ENCODE data around the gene SGIP1.
"Not testable (repeated sequence)": the region's sequence is repeated elsewhere in the genome, so short reads cannot be mapped to it uniquely, and the experiment has no call there.

The SGIP1 gene

DNA sequence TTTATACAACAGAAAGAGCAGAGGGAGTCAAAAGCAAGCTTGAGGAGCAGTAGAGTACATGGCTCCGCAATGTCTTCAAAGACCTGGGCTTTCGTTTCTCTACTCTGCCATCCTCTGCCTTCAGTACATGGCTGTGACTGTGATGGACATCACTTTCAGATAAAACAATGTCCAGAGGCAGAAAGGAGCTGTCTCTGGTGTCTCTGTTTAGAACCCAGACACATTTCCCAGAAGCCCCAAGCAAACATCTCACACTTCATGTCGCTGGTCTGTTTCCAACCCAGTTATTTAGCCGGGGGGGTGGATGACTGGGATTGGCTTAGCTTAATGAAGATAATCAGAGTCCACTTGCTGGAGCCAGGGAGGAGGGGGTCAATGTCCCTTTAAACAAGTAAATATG, 25.6 kb downstream of the SGIP1 start:
- no peak for DNase-seq

DNA sequence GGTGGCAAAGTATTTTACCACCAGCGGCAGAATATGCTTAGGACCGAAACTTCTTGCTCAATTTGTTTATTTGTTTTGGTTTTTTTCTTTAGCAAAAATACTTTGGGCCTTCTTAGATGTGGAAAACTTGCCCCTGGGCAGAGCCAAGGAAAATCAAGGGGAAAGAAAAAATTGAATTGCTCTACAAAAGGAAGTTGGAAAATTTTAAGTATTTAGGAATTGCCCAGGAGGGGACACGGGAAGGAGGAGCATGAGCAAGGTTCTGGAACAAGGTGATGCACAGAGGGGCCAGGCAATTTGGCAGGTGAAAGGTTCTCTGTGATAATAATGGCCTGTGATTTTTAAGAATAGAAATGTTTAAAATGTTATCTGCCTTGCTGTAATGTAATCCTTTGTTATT, 28.6 kb downstream of the SGIP1 start:
- no peak for DNase-seq

DNA sequence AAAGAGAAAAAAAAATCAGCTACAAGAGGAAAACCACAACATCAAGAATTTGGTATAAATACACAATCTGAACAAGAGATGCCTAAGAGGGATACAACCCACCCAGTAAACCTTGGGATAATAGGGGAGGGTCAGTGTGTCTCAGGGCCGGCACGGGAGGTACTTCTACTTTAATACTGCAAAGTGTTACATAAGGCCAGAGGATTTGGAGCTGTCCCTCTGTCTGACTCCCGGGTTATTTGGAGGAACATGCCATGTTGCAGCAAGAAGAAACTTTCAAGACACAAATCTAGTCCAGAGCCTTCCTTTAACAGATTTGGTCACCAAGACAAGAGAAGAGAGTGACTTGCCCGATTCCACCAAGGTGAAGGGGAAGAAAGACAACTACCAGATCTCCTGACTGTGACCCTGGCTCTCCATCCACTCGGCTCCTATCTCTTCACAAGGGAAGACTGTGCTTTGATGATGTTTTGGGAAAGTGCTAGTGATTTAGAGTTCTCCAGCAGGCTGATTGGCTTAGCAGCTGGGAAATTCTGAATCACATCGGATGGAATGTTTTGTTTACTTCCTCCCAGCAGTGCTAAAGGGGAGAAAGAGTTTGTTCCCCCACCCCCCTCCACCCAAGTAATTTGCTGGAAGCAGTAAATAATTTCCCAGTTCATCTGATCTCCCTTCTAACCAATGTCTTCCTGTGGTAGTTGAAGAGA, 29.3 kb downstream of the SGIP1 start:
- no peak for DNase-seq

DNA sequence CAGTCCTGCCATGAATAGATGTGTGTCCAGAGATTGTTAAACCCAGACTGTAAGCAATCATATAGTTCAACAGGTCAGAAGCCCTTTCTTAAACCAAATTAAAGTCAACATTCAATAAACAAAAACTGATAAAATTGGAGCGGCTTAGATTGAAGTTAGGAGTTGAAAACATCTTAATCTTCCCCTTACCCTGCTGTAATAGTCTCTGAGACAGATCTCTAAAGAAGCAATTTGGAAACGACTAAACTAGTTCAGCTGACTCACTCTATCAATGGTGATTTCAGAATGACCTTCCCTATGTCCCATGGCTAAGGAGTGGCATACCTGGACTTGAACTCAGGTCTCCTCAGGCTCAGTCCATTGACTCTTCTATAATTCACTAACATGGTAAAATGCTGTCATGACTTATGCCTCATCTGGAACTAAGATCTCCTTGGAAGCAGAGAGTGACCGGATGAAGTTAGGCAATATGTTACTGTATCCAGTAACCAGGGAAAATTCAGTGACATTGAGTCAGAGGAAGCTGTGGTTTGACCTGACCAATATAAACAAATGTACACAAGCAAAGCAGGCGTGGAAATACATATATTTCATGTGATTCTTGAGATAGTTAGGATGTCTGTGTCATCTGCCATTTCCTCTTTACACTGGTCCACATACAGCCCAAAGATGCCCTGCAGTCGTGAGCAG, 30.1 kb downstream of the SGIP1 start:
- no peak for DNase-seq

DNA sequence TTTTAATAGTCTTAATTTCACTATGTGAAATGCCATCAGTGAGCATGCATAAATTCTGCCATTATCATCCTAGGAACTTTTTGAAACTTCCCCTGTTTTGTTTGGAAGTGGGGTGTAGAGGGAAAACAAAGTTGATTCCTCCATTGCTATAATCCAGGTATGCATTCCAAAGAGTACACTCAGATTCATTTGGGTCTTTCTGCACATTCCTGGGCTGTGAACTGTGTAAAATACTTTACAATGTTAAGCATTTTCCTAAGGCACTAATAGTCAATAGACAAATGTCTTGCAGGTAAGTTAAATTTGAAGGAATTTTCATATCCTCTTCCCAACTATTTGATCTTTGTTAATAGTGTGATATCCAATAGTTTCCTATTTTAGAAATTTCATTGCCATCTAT, 36.2 kb downstream of the SGIP1 start:
- DNase-seq: no peak

DNA sequence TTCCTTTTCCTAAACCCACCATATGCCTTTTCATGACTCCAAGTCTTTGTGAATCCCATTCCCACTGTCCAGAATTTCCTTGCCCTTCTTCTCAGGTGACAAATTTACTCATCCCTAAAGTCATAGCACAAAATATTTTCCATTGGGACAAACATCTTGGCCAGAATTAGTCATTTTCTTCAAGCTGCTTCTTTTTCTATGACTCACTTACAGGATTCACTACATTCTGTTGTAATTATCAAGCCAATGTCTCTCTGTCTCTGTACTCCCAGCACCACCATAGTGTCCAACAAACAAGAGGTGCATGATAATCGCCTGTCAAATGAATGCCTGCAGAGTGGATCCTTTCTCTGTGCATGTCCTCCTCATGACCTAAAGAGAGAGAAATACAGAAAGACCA, 37.8 kb downstream of the SGIP1 start:
- DNase-seq: no peak

DNA sequence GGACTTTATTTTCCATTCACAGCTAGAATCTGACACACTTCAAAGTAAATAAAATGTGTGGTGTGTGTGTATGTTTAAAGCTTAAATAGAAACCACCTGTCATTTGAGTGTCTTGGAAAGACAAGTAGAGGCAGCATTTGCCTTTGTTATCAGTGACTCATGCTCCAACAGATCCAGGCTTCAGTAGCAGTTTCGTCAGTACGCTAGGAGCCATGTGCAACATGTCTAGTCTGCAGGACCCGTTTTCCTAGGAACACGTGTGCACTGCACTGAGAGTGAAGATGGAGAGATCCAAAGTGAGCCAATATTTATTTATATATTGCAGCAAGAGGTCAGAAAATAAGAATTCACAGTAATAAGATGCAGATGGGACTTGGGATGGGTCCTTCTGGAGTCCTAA, 41.8 kb downstream of the SGIP1 start:
- no peak for DNase-seq

DNA sequence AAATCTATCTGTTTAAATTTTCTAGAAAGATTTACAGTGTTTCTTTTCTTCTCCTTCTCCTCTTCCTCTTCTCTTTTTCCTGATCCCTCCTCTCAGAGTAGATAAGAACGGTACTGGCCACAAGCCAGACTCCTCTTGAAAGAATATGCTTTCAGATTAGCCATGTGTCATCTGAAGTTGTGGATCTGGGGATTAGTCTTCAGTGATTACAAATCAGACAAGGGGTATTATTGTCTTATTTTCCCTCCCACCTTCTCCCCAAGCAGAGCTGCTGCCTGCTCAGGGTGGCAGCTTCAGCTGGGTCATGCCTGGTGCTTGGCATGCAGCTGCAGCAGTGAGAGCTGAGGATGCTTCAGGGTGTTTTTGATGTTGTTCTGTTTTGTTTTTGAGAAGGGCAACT, 42.7 kb downstream of the SGIP1 start:
- no peak for DNase-seq

DNA sequence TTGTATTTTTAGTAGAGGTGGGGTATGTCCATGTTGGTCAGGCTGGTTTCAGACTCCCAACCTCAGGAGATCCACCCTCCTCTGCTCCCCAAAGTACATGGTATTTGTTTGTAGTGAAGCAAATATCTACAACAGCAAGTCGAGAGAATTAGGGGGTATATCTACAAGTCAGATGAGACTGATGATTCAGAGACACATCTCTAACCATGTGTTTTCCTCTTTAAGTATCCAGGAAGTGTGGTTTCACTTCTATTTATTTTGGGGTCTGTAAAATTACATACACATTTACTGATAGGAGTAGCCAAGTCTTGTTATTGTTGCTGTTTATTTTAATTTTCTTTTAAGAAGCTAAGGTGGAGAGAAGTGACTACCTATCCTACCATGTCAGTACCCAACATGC, 44.9 kb downstream of the SGIP1 start:
- no peak for DNase-seq

DNA sequence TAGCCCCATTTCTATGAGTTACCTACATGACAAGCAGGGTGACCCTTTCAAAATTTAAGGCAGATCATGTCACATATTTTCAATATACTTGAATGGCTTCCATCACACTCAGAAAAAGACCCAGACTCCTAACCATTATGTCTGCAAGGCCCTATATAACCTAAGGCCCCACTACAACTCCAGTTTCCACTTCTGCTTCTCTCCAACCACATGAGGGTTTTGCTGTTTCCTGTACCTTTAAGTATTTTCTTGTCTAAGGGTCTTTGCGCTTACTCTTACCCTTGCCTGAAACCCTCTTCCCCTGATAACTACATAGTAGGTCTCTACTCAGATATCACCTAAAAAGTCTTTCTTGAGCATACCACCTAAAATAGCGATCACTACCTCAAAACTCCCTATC, 46.1 kb downstream of the SGIP1 start:
- DNase-seq: no peak

DNA sequence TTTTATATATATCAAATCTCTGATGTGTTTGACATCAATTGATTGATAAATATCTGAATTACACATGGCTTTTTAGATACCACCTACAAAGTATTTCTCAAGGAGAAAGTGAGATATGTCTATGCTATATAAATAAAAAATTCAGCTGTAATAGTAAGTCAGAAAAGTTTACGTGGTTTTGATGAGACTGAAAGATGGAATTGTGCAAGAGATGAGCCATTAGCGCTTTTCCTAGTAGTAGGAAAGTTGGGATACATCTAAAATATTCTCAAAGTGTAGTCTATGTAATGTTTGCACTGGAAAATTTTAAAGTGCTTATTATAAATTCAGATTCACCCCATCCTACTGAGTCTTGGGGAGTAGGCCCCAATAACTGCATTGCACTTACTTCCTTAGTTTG, 49.1 kb downstream of the SGIP1 start:
- DNase-seq: no peak

DNA sequence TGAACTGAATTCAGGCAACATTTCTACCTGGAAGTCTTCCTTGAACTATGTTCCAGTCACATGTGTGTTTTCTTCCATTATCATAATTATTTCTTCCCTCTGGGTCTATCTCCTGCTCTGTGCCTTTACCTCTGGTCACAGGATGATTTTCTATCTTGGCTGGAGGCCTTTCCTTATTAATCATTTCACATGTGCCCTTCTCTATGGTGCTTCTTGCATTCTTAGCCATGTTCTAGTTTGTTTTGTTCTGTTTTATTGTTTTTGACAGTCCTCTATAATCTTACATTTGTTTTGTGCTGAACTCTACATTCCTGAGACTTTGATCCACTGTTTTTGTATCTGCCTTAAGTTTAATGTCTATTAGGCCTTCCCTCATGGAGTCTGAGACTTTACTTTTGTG, 51.0 kb downstream of the SGIP1 start:
- DNase-seq: no peak

DNA sequence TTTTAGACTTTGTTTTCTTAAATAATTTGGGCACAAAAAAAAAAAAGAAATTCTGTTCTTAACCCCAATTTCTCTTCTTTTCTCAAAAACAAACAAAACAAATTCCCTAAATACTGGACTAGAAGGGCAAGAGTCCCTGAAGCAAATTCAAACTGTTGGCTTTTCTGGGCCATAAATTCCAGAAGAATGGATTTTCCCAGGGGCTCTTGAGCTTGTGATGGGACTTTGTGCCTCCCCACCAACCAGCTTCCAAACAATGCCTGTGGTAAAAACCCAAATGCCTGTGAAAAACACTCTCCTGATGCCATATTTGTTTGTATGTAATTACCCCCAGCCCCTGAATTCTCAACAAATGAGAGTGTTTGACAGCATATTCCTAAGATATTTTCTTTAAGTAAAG, 55.4 kb downstream of the SGIP1 start:
- no peak for DNase-seq

DNA sequence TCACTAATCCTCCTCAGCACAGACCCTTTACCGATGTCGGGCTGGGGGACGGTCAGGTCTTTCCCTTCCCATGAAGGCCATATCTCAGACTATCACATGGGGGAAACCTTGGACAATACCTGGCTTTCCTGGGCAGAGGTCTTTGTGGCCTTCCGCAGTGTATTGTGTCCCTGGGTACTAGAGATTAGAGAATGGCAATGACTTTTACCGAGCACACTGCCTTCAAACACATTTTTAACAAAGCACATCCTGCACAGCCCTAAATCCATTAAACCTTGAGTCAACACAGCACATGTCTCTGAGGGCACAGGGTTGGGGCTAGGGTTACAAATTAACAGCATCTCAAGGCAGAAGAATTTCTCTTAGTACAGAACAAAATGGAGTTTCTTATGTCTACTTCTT, 58.2 kb downstream of the SGIP1 start:
- DNase-seq: not testable (repeated sequence)

DNA sequence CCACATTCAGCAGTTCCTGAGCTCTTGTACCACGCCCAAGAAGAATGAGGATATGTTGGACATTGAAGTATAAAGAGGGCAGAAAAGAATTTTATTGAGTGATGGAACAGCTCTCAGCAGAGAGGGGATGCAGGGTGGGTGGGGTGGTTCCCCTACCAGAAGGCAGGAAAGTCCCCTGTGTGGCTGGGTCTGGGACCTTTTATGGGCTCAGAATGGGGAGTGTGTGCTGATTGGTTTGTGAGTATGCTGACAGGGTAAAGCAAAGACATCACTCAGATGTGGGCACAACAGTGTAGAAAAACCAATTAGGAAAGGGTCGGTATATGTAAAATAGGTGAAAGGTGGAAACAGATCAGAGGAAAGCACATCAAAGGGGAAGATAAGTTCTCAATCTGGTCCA, 62.2 kb downstream of the SGIP1 start:
- no peak for DNase-seq

DNA sequence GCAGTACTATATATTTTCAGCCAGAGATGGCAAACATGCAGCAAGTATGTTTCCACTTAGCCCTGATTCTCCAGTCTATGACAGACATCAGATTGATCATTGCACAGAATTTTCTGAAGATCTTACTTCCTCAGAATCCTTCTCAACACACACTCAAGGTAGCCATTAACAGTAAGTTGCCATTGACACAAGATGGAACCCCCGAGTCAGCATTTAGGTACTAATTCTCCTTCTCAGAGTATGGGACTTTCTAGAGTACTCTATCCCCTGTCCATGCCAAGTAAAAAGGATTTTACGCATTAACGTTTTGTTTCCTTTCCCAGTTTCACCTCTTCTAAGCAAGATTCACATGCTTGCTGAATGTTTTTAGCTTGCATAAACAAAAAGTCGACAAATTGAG, 63.5 kb downstream of the SGIP1 start:
- no peak for DNase-seq

DNA sequence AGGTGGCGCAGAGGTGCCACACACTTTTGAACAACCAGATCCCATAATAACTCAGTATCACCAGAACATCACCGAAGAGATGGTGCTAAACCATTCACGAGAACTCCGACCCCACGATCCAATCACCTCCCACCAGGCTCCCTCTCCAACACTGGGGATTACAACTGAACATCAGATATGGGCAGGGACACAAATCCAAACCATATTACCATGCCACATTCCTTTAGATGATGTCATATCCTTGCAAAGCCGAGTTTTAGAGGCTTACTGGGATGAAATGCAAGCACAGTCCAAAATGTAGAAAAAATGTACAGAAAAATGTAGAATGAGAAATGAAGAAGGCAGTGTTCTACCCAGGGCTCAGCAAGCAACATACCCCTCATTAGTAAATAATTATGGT, 64.7 kb downstream of the SGIP1 start:
- no peak for DNase-seq

DNA sequence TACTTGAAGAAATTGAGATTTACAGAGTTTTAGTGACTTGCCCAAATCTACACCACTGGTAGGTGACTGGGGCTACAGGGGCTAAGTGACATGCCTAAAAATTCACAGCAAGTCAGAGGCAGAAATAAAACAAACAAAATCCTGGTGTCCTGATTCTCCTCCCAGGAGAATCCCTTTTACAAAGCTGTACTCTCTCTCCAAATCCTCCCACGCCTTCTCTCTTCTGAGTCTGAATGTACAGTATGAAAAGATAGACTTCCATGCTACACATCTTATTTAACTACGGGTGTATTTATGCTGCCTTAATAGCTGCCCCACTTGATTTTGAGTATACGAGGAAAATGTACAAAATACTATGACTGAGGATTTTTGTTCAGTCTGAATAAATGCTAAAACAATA, 65.4 kb downstream of the SGIP1 start:
- DNase-seq: no peak

DNA sequence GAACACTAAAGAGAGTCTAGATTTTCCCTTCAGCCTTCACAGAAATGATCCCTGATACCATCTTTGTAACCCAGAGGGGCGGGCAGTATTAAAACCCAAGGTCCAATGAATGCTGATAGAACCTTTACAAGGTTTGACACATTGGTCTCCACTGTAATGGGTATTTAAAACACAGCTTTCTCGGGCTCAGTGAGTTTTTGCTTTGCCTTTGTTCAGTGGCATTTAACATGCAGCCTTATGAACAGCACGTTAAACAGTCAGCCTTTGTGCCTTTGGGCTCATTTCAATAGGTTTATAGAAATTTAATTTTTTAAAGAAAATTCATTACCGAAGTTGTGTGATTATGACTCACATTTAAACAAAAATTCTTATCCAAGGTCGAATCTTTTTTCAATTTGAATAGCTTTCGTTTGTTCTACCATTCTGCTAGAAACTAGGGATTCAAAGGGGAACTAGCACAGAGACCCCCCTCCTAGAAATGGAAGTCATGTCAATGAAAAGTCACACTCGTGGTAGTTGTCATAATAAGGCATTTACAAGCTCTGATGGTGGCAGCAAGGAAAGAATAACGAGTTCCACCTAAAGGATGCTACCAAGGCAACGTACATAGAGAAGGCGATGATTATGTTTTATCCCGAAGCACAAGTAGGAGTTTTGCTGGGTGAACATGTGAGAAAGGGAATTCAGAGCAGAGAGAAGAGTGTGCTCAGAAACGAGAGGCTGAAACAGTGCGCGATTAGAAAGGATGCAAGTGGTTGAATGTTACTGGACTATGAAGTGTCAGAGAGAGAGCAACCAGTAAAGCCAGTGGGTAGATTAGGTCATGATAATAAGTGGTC, 66.2 kb downstream of the SGIP1 start:
- DNase-seq: no peak

DNA sequence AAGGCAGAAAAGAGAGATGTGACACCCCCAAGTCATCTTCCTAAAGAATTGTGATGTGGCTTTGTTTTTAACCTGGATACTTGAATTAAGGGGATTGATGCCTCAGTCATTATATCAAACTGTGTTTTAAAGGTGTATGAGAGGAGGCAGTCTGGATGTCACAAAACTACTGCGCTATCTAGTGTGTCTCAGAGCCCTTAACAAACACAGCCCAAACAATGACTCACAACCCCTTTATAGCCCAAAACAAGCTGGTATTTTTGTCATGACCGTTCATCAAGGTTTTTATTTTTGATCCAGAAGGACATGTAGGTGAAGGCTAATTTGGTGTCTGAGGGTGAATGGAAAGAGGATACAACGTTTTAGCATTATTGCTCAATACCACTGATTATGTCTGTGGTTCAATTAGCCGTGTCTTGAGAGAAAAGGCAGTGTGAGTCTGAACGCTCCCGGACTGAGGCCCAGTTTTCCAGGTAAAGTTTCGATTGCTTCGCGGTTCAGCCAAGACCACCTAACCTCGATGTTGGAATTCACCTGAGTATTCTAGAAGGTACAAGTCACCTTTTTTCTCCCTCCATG, 71.6 kb downstream of the SGIP1 start:
- no peak for DNase-seq

DNA sequence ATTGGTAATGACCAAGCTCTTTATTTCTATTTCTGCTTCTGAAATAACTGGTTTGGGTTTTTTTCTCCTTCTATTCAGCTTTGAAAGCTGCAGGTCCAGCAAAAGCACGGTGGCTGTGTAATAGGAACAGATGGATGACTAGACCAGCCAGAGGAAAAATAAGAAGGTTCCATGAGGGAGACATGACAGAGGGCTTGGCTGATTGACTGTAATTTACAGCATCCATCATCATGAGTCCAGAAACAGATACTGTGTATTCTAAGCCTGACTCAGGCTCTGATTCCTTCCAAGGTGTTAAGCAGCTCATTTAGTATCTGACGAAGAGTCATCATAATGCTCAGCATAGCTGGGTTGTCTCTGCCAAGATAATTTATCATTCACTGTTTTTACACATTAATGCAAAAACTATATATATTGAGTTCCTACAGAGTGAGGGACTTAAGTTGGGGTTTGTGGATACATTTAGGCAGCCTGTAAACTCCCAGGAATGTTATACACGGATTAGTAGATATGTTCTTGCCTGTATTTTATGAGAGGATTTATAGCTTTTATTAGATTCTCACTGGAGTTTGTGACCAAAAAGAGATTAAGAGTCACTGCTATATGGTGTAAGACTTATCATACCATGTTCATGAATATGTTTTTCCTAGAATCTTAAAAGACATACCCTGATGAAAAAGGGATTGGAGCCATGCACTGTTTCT, 72.6 kb downstream of the SGIP1 start:
- DNase-seq: no peak

DNA sequence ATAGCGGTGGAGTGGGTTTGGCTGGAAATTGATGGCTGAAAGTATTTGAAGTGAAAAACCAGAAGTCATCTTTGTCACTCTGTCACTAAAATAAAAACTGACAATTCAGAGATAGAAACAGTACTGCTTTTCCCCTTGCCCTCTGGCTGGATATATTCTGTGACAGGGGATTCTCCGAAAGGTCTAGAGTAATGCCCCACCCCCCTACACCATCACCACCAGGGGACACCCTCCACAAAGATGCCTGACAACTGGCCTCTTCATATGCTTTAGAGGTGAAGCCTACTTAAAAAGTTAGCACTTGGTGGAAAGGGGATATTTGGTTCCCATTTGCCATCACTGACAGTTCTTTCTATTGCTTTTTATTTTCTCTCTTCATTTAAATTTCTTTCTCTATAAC, 73.5 kb downstream of the SGIP1 start:
- DNase-seq: no peak

DNA sequence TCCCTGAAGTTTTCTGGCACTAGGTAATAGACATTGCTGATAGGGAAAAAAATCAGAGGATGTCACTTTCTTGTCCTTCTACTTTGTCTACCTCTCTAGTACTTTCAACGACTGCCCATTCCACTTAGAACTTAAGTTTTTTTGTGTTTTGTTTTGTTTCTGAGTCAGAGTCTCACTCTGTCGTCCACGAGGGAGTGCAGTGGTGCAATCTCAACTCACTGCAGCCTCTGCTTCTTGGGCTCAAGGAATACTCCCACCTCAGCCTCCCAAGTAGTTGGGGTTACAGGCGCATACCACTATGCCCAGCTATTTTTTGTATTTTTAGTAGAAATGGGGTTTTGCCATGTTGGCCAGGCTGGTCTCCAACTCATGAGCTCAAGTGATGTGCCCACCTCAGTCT, 79.2 kb downstream of the SGIP1 start:
- no peak for DNase-seq
